ENCODE results near the gene PDLIM4.

Gene PDLIM4

DNA sequence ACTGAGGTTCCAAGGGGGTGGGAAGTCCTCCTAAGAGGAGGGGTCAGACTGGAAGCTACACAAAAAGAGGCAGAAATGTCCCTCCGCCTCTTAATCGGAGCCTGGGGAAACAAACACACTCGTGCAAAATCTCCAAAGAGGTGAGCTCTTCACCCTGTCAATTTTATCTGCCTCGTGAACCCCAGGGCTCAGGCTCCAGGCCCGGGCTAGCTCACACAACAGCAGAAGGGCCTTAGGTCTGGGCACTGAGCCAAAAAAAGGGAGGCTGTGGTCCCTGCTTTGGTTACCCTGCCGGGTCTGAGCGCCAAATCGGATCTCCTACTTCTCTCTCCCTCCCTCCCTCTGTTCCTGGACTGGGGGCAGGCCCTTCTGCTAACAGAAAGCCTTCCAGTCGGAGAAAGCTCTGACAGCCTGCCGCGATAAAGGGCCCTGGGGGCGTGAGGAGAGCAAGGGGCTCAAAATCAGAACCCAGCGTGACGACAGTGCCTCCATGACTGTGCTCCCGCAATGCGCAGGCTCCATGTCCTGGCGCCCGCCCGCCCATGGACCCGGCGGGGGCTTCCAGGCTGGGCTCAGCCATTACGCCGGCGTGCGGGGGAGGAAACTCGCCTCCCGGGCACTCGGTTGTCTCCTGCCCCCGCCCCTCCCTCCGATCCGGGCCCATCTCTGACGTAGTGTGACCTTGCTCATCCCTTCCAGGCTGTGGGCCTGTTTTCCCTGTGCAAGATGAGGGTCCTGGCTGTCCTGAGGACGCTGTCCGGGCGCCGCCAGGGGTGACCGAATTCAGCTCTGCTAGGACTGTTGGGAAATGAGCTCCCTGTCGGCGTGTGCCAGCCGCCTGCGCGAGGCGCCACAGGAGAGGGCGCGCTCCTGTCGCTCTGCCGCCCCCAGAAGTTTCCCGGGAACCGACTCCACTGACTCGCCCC lies 35.8 kb downstream of the PDLIM4 start:
- DNase-seq (ENCODE audit: low read depth): peak; percentile 82
- H3K4me3 ChIP-seq (ENCODE audit: low read length): peak overlapping the region; percentile 88
- TF ChIP-seq, protein P1, sequence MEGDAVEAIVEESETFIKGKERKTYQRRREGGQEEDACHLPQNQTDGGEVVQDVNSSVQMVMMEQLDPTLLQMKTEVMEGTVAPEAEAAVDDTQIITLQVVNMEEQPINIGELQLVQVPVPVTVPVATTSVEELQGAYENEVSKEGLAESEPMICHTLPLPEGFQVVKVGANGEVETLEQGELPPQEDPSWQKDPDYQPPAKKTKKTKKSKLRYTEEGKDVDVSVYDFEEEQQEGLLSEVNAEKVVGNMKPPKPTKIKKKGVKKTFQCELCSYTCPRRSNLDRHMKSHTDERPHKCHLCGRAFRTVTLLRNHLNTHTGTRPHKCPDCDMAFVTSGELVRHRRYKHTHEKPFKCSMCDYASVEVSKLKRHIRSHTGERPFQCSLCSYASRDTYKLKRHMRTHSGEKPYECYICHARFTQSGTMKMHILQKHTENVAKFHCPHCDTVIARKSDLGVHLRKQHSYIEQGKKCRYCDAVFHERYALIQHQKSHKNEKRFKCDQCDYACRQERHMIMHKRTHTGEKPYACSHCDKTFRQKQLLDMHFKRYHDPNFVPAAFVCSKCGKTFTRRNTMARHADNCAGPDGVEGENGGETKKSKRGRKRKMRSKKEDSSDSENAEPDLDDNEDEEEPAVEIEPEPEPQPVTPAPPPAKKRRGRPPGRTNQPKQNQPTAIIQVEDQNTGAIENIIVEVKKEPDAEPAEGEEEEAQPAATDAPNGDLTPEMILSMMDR (conservative IDR thresholded peaks at IDR 0.05; ENCODE audit: low read length): 0 out of 2 replicates have a peak, but pooled peaks have one; percentile 17

DNA sequence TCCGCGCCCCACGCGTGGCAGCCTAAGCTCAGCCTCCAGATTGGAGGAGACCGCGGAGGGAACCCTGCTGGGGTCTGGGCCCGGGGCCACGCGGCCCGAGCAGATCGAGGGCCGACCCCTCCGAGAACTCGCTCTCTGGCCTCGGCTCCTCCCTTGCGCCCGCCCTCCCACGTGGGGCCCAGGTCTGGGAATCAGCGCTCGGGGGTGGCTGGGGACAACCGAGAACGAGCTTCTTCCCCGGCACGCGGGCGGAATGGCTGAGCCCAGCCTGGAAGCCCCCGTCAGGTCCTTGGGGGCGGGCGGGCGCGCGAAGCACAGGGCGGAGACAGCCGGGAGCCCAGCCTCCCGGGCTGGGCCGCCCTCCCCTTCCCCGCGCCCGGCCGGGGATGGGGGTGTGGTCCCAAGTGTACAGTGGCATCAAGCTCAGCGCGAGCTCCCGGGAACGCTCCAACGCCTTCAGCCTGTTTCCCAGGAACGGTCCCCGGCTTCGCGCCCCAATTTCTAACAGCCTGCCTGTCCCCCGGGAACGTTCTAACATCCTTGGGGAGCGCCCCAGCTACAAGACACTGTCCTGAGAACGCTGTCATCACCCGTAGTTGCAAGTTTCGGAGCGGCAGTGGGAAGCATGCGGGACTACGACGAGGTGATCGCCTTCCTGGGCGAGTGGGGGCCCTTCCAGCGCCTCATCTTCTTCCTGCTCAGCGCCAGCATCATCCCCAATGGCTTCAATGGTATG lies 36.7 kb downstream of the PDLIM4 start, which contains the start of gene SLC22A4:
SLC22A4 (plus strand) TSS at position 403 of the 736 bp plus-strand sequence; CDS start at position 626, 223 bp downstream.
- TF ChIP-seq, protein P1 (conservative IDR thresholded peaks at IDR 0.05; ENCODE audit: low read length): no peak
- DNase-seq (ENCODE audit: low read depth): peak; percentile 93
- H3K4me3 ChIP-seq (ENCODE audit: low read length): peak within 1 kb of the TSS; percentile 88

DNA sequence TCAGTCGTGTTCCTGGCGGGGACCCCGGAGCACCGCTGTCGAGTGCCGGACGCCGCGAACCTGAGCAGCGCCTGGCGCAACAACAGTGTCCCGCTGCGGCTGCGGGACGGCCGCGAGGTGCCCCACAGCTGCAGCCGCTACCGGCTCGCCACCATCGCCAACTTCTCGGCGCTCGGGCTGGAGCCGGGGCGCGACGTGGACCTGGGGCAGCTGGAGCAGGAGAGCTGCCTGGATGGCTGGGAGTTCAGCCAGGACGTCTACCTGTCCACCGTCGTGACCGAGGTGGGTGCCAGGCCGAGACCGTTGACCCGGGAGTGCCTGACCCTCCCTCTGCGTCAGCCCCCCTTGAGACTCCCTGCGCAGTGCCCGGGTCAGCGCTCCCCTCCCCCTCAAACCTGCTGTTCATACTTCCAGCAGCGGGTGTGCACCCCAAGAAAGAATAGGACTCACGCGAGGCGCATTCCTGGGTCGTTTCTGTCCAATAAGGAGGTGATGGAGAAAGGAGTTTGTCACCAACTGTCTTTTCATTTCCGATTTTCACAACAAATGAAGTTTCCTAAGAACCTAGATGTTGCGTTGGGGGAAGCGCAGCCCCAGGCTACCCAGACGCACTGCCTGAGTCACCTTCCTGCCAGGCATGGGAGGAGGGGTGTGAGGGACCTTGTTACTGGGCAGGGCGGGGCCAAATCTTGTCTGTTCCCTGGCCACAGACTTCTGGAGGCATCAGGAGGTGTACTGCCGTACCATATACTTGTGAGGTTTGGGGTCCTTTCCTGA lies 37.4 kb downstream of the PDLIM4 start:
- H3K4me3 ChIP-seq (ENCODE audit: low read length): peak overlapping the region; percentile 88
- peak; percentile 86 for DNase-seq (ENCODE audit: low read depth)

DNA sequence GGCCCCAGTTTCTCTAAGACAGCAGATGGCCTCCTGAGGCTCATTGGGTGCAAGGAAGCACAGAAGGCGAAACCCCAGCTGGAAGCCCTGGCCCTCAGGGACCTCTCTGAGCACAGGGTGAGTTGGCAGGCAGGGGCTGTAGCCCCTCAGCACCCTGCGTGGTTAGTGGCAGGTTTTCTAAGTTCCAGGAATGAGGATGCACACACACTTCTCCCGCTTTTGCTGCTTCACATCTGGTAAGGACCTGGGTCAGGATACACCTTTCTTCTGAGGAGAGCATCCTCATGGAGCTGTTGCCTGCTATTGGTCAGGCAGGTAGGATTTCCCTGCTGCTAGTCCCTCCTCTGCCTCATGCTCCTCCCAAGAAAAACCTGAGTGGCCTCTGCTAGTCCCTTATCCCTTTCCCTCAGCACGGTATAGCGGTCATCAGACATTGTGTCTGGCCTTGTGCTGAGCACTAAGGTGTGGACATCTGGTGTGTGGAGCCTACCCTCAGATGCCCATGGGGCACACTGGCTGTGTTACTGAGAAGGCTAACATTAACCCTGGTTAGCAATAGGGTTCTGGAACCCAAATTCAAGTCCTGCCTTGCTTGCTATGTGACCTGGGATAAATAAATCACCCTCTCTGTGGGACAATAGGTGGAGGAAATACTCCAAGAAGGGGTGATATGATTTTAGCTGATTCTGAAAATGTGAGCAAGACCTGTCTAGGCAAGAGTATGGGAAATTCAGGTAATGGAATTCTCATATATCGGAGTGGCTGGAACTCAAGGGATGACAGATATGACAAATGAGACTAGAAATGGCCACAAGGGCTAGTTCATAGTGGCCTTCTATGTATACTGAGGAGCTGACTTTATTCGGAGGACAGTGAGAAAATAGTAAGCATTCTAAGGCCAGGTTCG lies 38.3 kb downstream of the PDLIM4 start:
- peak overlapping the region; percentile 88 for H3K4me3 ChIP-seq (ENCODE audit: low read length)
- TF ChIP-seq, protein P1 (conservative IDR thresholded peaks at IDR 0.05; ENCODE audit: low read length): no peak
- no peak for DNase-seq (ENCODE audit: low read depth)

More for the DNA sequence above, 37.4 kb downstream of the PDLIM4 start:
- TF ChIP-seq, protein P1 (conservative IDR thresholded peaks at IDR 0.05; ENCODE audit: low read length): no peak

DNA sequence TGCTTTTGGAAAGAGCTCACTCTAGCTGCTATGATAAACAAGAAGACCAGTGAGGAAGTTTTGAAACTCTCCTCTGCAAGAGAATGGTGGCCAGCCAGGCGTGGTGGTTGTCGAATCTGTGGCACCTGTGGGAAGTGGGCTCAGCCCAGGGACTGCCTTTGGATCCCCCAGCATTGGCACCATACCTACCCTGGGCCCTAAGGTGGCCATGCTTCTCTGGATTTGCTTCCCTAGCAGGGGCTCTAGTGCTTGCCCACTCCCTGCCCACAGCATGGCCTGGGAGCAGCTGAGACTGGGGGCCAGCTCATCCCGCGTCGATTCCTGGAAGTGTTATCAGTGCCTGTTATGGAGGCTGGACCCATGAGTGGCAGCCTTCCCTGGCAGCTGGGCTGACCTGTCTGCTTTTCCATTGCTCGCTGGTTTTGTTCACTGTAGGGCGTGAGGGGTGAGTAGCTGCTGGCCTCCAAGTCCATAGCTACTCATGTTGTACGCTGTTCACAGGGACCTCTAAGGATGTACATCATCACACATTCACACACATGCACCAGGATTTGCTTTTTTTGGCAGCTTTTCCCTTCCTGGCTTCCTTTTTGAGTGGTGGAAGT lies 39.0 kb downstream of the PDLIM4 start:
- peak overlapping the region; percentile 9; the same call in 1 of the 2 replicates for H3K4me3 ChIP-seq (ENCODE audit: low read length)
- no peak for DNase-seq (ENCODE audit: low read depth)
- TF ChIP-seq, protein P1 (conservative IDR thresholded peaks at IDR 0.05; ENCODE audit: low read length): no peak

All from AG10803 (cell line).